IMR-90 (cell line): ENCODE measurements around the gene EPHB1. TPM values are rescaled to one million over a fixed set of nuclear protein-coding genes. Genes with fewer than 3 reads are reported as not detected.

ENCODE experiments used
- ATAC-seq: fragments of 200-7000 bp; cut with Tn5 transposase; 2 replicates; pipeline ENCODE4 v1.9.1; 2020; ENCODE audit warnings: low read depth, mild to moderate bottlenecking, moderate library complexity
- BruUV-seq: library from RNA; stranded (reverse); fragments of 400-500 nt; replicated peaks from 2 replicates; lab custom pipeline; 2021; lab: Mats Ljungman, UMichigan
- CTCF ChIA-PET: fragments of 300-600 bp; formaldehyde crosslinking; extraction: SDS; loops from one replicate; lab custom pipeline; 2021; ENCODE audit warnings: antibody characterized with exemption; lab: Yijun Ruan, JAX
- POLR2A ChIA-PET: fragments of 300-600 bp; sonication (Branson Sonifier 250); formaldehyde crosslinking; loops from one replicate; lab custom pipeline; 2022; ENCODE audit warnings: antibody characterized with exemption; ENCODE audit not compliant: unreplicated experiment; lab: Charles Lee
- DNase-seq: peaks from one replicate; pipeline ENCODE4 v3.0.0; 2013
- H2AFZ ChIP-seq: replicated peaks from 2 replicates; pipeline ENCODE3; 2013; ENCODE audit warnings: low read length, mild to moderate bottlenecking; ENCODE audit not compliant: poor library complexity
- H2AK5ac ChIP-seq: 2 replicates; pipeline ENCODE4 v1.6.1; 2013; ENCODE audit warnings: low read depth, low read length, inconsistent platforms
- H2AK9ac ChIP-seq: replicated peaks from 2 replicates; pipeline ENCODE3; 2013; ENCODE audit warnings: mild to moderate bottlenecking, low read depth, low read length, moderate library complexity; ENCODE audit not compliant: poor library complexity
- H2BK120ac ChIP-seq: 2 replicates; pipeline ENCODE4 v1.6.1; 2013; ENCODE audit warnings: low read depth, low read length, inconsistent platforms
- H2BK15ac ChIP-seq: 3 replicates; pipeline ENCODE4 v1.6.1; 2013; ENCODE audit warnings: low read depth, low read length, inconsistent platforms
- H2BK20ac ChIP-seq: 2 replicates; pipeline ENCODE4 v1.6.1; 2013; ENCODE audit warnings: low read depth, mild to moderate bottlenecking, inconsistent platforms, low read length, moderate library complexity
- H2BK5ac ChIP-seq: 2 replicates; pipeline ENCODE4 v1.6.1; 2013; ENCODE audit warnings: mild to moderate bottlenecking, low read depth, low read length, inconsistent platforms; ENCODE audit not compliant: poor library complexity, severe bottlenecking
- H3K14ac ChIP-seq: replicated peaks from 2 replicates; pipeline ENCODE4 v1.6.1; 2013; ENCODE audit warnings: low read depth, low read length, inconsistent platforms
- H3K18ac ChIP-seq: 2 replicates; pipeline ENCODE4 v1.6.1; 2013; ENCODE audit warnings: low read depth, low read length, control low read depth
- H3K23ac ChIP-seq: 2 replicates; pipeline ENCODE4 v1.6.1; 2013; ENCODE audit warnings: low read depth, low read length, inconsistent platforms
- H3K27ac ChIP-seq: 2 replicates; pipeline ENCODE4 v1.5.1; 2013; ENCODE audit warnings: mild to moderate bottlenecking, control low read depth, low read length; ENCODE audit not compliant: insufficient read depth
- H3K27me3 ChIP-seq: 2 replicates; pipeline ENCODE4 v1.6.1; 2013; ENCODE audit warnings: low read length; ENCODE audit not compliant: control insufficient read depth, insufficient read depth
- H3K36me3 ChIP-seq: 2 replicates; pipeline ENCODE4 v1.6.1; 2013; ENCODE audit warnings: low read length, mixed read lengths; ENCODE audit not compliant: control insufficient read depth, insufficient read depth
- H3K4ac ChIP-seq: 2 replicates; pipeline ENCODE4 v1.6.1; 2013; ENCODE audit warnings: low read depth, low read length, inconsistent platforms
- H3K4me1 ChIP-seq: 2 replicates; pipeline ENCODE4 v1.6.1; 2013; ENCODE audit warnings: low read length, mixed read lengths; ENCODE audit not compliant: control insufficient read depth, insufficient read depth
- H3K4me2 ChIP-seq: 2 replicates; pipeline ENCODE4 v1.6.1; 2013; ENCODE audit warnings: low read depth, mild to moderate bottlenecking, control low read depth, low read length, moderate library complexity
- H3K4me3 ChIP-seq: 2 replicates; pipeline ENCODE4 v1.5.1; 2013; ENCODE audit warnings: low read depth, mild to moderate bottlenecking, control low read depth, low read length, moderate library complexity; ENCODE audit not compliant: insufficient read depth
- H3K56ac ChIP-seq: 2 replicates; pipeline ENCODE4 v1.6.1; 2013; ENCODE audit warnings: low read length, inconsistent platforms; ENCODE audit not compliant: insufficient read depth; ENCODE audit errors: extremely low read depth
- H3K79me1 ChIP-seq, 2 experiments: 2 replicates each; pipeline ENCODE4 v1.6.1; 2013; ENCODE audit warnings: low read length in 2 of 2, inconsistent platforms in 1 of 2, low read depth in 1 of 2
- H3K9ac ChIP-seq: 2 replicates; pipeline ENCODE4 v1.6.1; 2013; ENCODE audit warnings: low read depth, low read length, control low read depth
- H3K9me1 ChIP-seq: 2 replicates; pipeline ENCODE4 v1.6.1; 2013; ENCODE audit warnings: low read length, inconsistent platforms; ENCODE audit not compliant: insufficient read depth
- H3K9me3 ChIP-seq: 2 replicates; pipeline ENCODE4 v1.6.1; 2013; ENCODE audit warnings: low read length; ENCODE audit not compliant: control insufficient read depth, insufficient read depth
- H4K20me1 ChIP-seq: 2 replicates; pipeline ENCODE4 v1.6.1; 2013; ENCODE audit warnings: low read length, inconsistent platforms; ENCODE audit not compliant: insufficient read depth
- H4K5ac ChIP-seq: 2 replicates; pipeline ENCODE4 v1.6.1; 2013; ENCODE audit warnings: mild to moderate bottlenecking, low read depth, low read length, control low read depth
- H4K8ac ChIP-seq, 2 experiments: 2 replicates each; pipeline ENCODE4 v1.6.1; 2013; ENCODE audit warnings: low read depth in 2 of 2, low read length in 2 of 2, control low read depth in 1 of 2, inconsistent platforms in 1 of 2
- H4K91ac ChIP-seq: 2 replicates; pipeline ENCODE4 v1.6.1; 2013; ENCODE audit warnings: low read depth, low read length, inconsistent platforms; ENCODE audit not compliant: insufficient read depth
- BHLHE40 ChIP-seq: fragments of 150-350 bp; IDR thresholded peaks from 2 replicates; pipeline ENCODE4 v1.6.1; 2016; ENCODE audit warnings: mild to moderate bottlenecking, low read depth, low read length
- CHD1 ChIP-seq: IDR thresholded peaks from 2 replicates; pipeline ENCODE4 v1.6.1; 2012; ENCODE audit warnings: low read depth, low read length, improper control_type of control experiment
- ELK1 ChIP-seq: fragments of 150-350 bp; IDR thresholded peaks from 2 replicates; pipeline ENCODE4 v1.6.1; 2016; ENCODE audit warnings: low read depth, mild to moderate bottlenecking, low read length, moderate library complexity, borderline replicate concordance
- MAFK ChIP-seq: IDR thresholded peaks from 2 replicates; pipeline ENCODE4 v1.6.1; 2012; ENCODE audit warnings: low read depth, low read length, improper control_type of control experiment
- MAZ ChIP-seq: IDR thresholded peaks from 2 replicates; pipeline ENCODE4 v1.6.1; 2012; ENCODE audit warnings: low read depth, mild to moderate bottlenecking, low read length, improper control_type of control experiment, moderate library complexity, borderline replicate concordance
- MXI1 ChIP-seq: IDR thresholded peaks from 2 replicates; pipeline ENCODE4 v1.6.1; 2012; ENCODE audit warnings: low read depth, mild to moderate bottlenecking, low read length, moderate library complexity, borderline replicate concordance
- POLR2A ChIP-seq: IDR thresholded peaks from 2 replicates; pipeline ENCODE4 v1.6.1; 2012; ENCODE audit warnings: mild to moderate bottlenecking, low read depth, low read length
- RFX5 ChIP-seq: IDR thresholded peaks from 2 replicates; pipeline ENCODE4 v1.8.0; 2012; ENCODE audit warnings: low read depth, mild to moderate bottlenecking, low read length, moderate library complexity
- USF2 ChIP-seq: fragments of 150-350 bp; IDR thresholded peaks from 2 replicates; pipeline ENCODE4 v1.6.1; 2017; ENCODE audit warnings: mild to moderate bottlenecking, antibody characterized with exemption, low read length, low read depth
- WGBS, 2 experiments: methylation state at CpG; one replicate each; pipeline versions ENCODE4 v1.1.5 to v1.1.7; 2013; ENCODE audit warnings: missing lambda C conversion rate in 2 of 2; ENCODE audit not compliant: insufficient read length in 1 of 2; ENCODE audit errors: extremely low coverage in 2 of 2; 5-methylcytosine and 5-hydroxymethylcytosine counted together
- dilution Hi-C: fragments of 300-500 bp; cut with HindIII; formaldehyde crosslinking; loops from one replicate; pipeline ENCODE4 v1.14.3; 2018; ENCODE audit warnings: low sequenced_read_pairs; ENCODE audit not compliant: unreplicated experiment
- in situ Hi-C: fragments of 300-500 bp; cut with MboI; formaldehyde crosslinking; loops from 3 replicates; pipeline ENCODE4 v1.14.3; 2019; ENCODE audit warnings: low sequenced_read_pairs, inconsistent platforms, mixed read lengths
- intact Hi-C: fragments of 100-400 bp; cut with micrococcal nuclease; formaldehyde crosslinking; loops from 2 replicates; pipeline ENCODE4 v1.10.0; 2022
- polyA plus RNA-seq, 3 experiments: library from polyadenylated mRNA; depleted of rRNA; stranded (reverse); fragments of >200 nt; gene quantifications; 2 replicates each; pipeline ENCODE4 v1.2.3, GENCODE V29; 2012; ENCODE audit warnings: low replicate concordance in 1 of 3
- total RNA-seq: library from RNA; depleted of rRNA; stranded (reverse); fragments of >200 nt; gene quantifications from 2 replicates; pipeline ENCODE4 v1.2.3, GENCODE V29; 2012

The EPHB1 gene
- total and polyA plus RNA-seq, 2 of the 4 experiments (the other 2 are of a cell fraction) = 0.17 to 0.36 TPM

GRCh38 chr3:134832585-134832984, 37.5 kb downstream of the EPHB1 start:
- intact Hi-C loops = no loop called here

More at GRCh38 chr3:134832585-134832984, 37.5 kb downstream of the EPHB1 start:
- BruUV-seq = no TSS peak
- no peaks in the 10 kb centered on the region for H3K4me1 ChIP-seq
- no peak overlapping the region for H3K4me3 ChIP-seq
- H3K9me1 ChIP-seq = no peaks in the 10 kb centered on the region
- no peaks in the 10 kb centered on the region for H3K27me3 ChIP-seq
- no peak overlapping the region for H3K27ac ChIP-seq
- H3K18ac ChIP-seq = no peak overlapping the region
- H2AK9ac ChIP-seq = no peak overlapping the region
- no peak overlapping the region for H3K14ac ChIP-seq
- H4K91ac ChIP-seq = no peak overlapping the region
- DNase-seq = no peak
- ChIA-PET POLR2A (no interaction called here), CTCF (no interaction called here)
- H2BK15ac ChIP-seq = no peak overlapping the region
- no peaks in the 10 kb centered on the region for H4K20me1 ChIP-seq
- no peak overlapping the region for H3K4ac ChIP-seq
- no peak overlapping the region for H2BK120ac ChIP-seq
- no peak overlapping the region for H4K5ac ChIP-seq
- no peak overlapping the region for H3K4me2 ChIP-seq
- dilution Hi-C loops = no loop called here
- no peak overlapping the region for H2AK5ac ChIP-seq
- no peaks in the 10 kb centered on the region for H3K9me3 ChIP-seq
- TF ChIP-seq BHLHE40 (no peak), POLR2A (no peak), MAFK (no peak), RFX5 (no peak), ELK1 (no peak), CHD1 (no peak), MAZ (no peak), MXI1 (no peak), USF2 (no peak)
- WGBS, 2 experiments = no CpG with 5 or more reads among the region's 4 CpGs
- no peak overlapping the region for H2AFZ ChIP-seq
- H4K8ac ChIP-seq = no peak overlapping the region
- no peak overlapping the region for H3K56ac ChIP-seq
- H3K79me1 ChIP-seq = no peaks in the 10 kb centered on the region
- ATAC-seq = no peak
- no peaks in the 10 kb centered on the region for H3K36me3 ChIP-seq
- H2BK5ac ChIP-seq = no peak overlapping the region
- in situ Hi-C loops = no loop called here
- H3K9ac ChIP-seq = no peak overlapping the region
- H3K23ac ChIP-seq = no peak overlapping the region
- no peak overlapping the region for H2BK20ac ChIP-seq
